Effector memory CD4-positive, alpha-beta T cell (primary cell): ENCODE data around the gene TM4SF4.

Source experiments
- DNase-seq, 3 donors: peaks; one replicate each; pipeline ENCODE4 v3.0.0-alpha.2; 2020
- H3K27ac ChIP-seq: 2 replicates; pipeline ENCODE4 v1.7.0; 2013; ENCODE audit warnings: mild to moderate bottlenecking, low read length, moderate library complexity; ENCODE audit not compliant: insufficient read depth, poor library complexity, severe bottlenecking
- H3K27me3 ChIP-seq: replicated peaks from 2 replicates; pipeline ENCODE4 v1.7.0; 2013; ENCODE audit warnings: mild to moderate bottlenecking, low read length; ENCODE audit not compliant: insufficient read depth, control insufficient read depth, poor library complexity, severe bottlenecking
- H3K36me3 ChIP-seq: 2 replicates; pipeline ENCODE4 v1.7.0; 2013; ENCODE audit warnings: mild to moderate bottlenecking, low read length, moderate library complexity; ENCODE audit not compliant: control insufficient read depth, insufficient read depth
- H3K4me1 ChIP-seq: 2 replicates; pipeline ENCODE4 v1.7.0; 2013; ENCODE audit warnings: low read length, mild to moderate bottlenecking; ENCODE audit not compliant: control insufficient read depth, insufficient read depth, poor library complexity, severe bottlenecking
- H3K4me3 ChIP-seq: 2 replicates; pipeline ENCODE4 v1.7.0; 2013; ENCODE audit warnings: low read length, low read depth, mild to moderate bottlenecking; ENCODE audit not compliant: insufficient read depth, poor library complexity, severe bottlenecking
- H3K9me3 ChIP-seq: 2 replicates; pipeline ENCODE4 v1.7.0; 2013; ENCODE audit warnings: mild to moderate bottlenecking, low read length, moderate library complexity; ENCODE audit not compliant: control insufficient read depth

TM4SF4 gene

DNA sequence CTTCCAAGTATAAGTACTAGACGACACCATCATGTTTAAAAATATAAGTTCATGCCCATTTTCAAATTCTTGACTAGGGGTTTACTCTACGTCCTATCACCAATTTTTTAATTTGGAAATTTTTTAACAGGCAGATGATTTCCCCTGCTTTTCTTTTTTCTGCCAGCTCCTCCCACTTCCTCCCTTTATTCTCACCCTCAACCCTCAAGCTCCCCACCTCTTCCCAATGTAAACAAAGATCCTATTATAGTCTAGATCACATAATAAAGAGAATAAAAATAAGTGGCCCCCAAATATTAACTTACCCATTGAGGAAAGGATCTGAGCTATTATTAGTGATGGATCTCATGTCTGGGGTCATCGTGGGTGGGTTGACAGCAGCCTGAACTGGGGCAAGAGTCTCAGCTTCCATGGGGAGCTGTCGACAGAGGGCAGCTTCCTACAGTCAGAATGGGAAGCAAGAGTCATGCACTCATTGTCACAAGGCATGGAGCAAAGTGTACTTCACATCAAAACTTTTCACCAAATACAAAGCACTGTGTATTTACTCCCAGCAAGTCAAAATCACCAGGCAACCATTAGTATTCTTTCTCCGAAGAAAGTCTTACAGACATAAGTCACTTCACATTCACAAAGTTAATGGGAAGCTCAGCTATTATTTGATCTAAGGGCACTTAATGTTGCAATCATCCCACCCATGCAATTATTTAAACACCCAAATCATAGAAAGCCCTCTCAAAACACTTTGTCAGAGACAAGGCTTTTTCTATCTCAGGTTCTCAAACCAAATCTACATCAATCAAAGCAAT, 53.2 kb downstream of the TM4SF4 start:
- Histone ChIP-seq H3K4me3 (no peak overlapping the region), H3K27ac (no peak overlapping the region), H3K27me3 (no peaks in the 10 kb centered on the region), H3K9me3 (no peaks in the 10 kb centered on the region), H3K4me1 (no peaks in the 10 kb centered on the region), H3K36me3 (no peaks in the 10 kb centered on the region)
- no peak for DNase-seq

DNA sequence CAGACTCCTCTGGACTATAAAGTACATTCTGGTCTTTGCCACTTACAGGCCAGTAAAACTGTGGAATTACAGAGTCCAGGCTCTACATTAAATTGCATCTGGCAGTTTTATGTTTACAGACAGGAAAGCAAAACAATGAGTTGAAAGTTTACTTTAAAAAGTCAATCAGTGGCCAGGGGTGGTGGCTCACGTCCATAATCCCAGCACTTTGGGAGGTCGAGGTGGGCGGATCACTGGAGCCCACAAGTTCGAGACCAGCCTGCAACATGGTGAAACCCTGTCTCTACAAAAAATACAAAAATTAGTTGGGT, 53.8 kb downstream of the TM4SF4 start:
- no peak for DNase-seq
- Histone ChIP-seq H3K27ac (no peak overlapping the region), H3K4me1 (no peaks in the 10 kb centered on the region), H3K36me3 (no peaks in the 10 kb centered on the region), H3K9me3 (no peaks in the 10 kb centered on the region), H3K27me3 (no peaks in the 10 kb centered on the region), H3K4me3 (no peak overlapping the region)

DNA sequence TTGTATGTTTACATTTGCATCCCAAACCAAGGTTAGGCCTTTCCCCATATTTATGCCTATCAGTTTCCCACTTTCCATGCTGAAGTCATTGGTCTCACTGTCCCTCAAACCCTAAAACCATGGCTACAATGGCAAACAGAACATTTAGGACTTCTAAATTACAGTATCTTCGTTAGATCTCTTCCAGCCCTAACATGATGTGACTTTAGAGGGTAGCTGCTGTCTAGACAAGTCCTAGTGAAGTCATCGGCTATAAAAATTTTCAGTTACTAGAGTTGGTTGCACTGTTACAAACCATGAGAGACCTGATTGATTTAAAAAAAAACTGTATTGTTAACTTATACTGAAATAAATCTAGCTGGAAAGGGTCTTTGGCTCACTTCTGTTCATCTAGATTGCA, 54.6 kb downstream of the TM4SF4 start:
- H3K27ac ChIP-seq = no peak overlapping the region
- no peak for DNase-seq
- H3K4me1 ChIP-seq = no peaks in the 10 kb centered on the region
- H3K27me3 ChIP-seq = no peaks in the 10 kb centered on the region
- no peak overlapping the region for H3K4me3 ChIP-seq
- no peaks in the 10 kb centered on the region for H3K36me3 ChIP-seq
- no peaks in the 10 kb centered on the region for H3K9me3 ChIP-seq

DNA sequence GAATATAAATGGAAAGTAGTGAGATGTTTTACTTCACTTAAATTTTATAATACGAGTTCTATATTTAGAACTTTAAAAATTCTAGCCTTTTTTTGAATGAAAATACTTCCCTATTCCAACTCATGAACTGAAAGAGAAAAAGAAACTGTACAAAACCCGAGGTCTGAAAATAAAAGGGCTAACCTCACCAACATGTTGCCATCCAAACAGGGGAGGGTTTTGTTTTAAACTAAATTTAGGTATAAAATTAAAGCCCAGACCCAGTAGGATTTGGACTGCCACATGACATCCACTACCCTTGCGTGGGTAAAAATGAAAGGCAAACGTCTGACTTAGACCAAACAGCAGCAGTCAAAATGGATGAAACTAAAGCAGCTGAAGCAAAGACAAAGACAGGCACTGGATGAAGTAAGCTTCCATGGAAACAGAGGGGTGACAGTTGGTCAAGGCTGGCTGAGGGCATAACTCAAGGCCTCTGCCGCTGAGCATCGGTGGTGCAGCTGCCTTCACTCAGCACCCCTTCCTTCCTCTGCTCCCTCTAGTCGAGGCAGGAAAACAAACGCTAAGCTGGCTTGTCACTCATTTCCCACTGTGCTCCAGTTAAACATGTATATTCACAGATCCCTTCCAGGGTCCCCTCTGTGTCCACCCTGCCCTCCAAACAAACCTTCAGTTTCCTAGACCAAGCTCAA, 58.1 kb downstream of the TM4SF4 start:
- no peaks in the 10 kb centered on the region for H3K27me3 ChIP-seq
- H3K36me3 ChIP-seq = no peaks in the 10 kb centered on the region
- no peak overlapping the region for H3K4me3 ChIP-seq
- H3K4me1 ChIP-seq = no peaks in the 10 kb centered on the region
- H3K9me3 ChIP-seq = no peaks in the 10 kb centered on the region
- DNase-seq = no peak
- no peak overlapping the region for H3K27ac ChIP-seq

DNA sequence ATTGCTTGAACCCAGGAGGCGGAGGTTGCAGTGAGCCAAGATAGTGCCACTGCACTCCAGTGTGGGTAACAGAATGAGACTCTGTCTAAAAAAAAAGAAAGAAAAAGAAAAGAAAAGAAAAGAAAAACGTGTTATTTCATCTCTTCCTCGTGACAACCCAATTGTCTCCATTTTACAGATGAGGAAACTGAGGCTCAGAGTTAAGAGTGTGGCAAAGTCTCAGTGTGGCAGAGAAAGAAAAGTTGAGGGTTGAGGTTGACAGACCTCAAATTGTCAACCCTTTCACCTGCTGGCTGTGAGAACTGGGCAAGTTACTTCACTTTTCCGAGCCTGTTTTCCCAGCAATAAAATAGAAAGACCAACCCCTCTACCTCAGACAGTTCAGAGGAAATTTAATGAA, 59.6 kb downstream of the TM4SF4 start:
- Histone ChIP-seq H3K4me3 (no peak overlapping the region), H3K36me3 (no peaks in the 10 kb centered on the region), H3K27ac (no peak overlapping the region), H3K27me3 (no peaks in the 10 kb centered on the region), H3K9me3 (no peaks in the 10 kb centered on the region), H3K4me1 (no peaks in the 10 kb centered on the region)
- no peak for DNase-seq

DNA sequence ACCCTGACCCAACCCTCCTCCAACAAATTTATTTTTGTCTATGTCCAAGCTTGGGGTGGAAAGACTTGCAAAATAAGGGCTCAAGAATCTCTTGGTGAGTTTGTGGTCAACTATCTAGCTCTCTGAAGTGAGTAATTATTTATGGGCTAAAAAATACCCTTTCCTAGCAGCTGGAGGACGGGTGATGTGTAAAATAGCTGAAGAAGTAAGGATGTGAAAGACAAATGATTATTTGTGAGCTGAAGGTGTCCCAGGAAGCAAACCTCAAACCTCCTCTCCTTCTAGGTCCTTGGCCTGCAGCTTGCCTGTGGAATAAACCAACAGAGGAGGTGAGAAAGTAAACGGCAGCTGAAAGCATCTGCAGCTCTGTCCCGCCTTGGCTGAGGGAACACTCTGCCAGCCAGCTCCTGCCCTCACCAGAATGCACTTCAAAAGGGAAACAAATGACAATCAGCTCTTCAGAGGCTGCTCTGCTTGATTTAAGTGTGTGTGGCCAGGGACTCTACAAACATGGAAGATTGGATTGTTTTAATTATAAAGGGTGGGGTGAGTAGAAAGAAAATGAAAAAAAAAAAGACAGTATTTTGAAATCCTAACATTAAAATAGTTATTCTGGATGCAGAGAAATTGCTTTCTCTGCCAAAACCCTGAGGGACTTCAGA, 60.3 kb downstream of the TM4SF4 start:
- Histone ChIP-seq H3K36me3 (no peaks in the 10 kb centered on the region), H3K27ac (no peak overlapping the region), H3K27me3 (no peaks in the 10 kb centered on the region), H3K4me3 (no peak overlapping the region), H3K4me1 (no peaks in the 10 kb centered on the region), H3K9me3 (no peaks in the 10 kb centered on the region)
- no peak for DNase-seq

DNA sequence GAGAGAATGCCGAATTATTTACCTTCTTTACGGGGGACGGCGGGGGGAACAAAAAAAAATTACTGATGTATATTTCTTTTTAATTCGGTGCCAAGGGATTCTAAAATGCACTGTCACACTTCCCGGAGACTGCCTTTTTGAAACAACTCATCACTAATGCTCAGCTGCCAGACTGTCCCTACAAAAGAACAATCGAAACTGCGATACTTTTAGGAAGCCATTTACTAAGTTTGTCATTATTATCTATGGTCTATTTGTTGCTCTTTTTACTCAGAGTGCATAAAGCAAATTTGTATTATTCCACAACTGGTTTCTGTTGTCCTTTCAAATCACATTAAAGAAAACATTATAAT, 60.8 kb downstream of the TM4SF4 start:
- Histone ChIP-seq H3K4me1 (no peaks in the 10 kb centered on the region), H3K27ac (no peak overlapping the region), H3K27me3 (no peaks in the 10 kb centered on the region), H3K36me3 (no peaks in the 10 kb centered on the region), H3K4me3 (no peak overlapping the region), H3K9me3 (no peaks in the 10 kb centered on the region)
- no peak for DNase-seq

DNA sequence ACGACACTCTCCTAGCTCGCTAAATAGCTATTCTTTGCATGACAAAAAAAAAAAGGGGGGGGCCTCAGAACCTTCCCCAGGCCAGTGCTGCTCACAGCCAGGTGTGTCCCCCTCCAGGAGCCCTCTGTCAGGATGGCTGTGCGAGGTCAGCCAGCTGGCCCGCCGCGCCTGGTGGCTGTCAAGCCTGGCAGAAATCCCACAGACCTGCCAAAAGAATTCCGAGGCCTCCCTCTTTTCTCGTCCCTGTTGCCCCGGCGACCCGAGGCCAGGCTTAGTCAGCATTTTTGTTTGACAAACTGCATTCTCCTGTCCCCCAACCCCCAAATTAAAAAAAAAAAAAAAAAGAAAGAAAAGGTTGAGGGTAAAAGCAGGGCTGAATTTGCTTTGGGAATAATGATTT, 61.9 kb downstream of the TM4SF4 start:
- H3K9me3 ChIP-seq = no peaks in the 10 kb centered on the region
- no peaks in the 10 kb centered on the region for H3K27me3 ChIP-seq
- H3K27ac ChIP-seq = no peak overlapping the region
- no peaks in the 10 kb centered on the region for H3K4me1 ChIP-seq
- no peak for DNase-seq
- no peaks in the 10 kb centered on the region for H3K36me3 ChIP-seq
- H3K4me3 ChIP-seq = no peak overlapping the region

DNA sequence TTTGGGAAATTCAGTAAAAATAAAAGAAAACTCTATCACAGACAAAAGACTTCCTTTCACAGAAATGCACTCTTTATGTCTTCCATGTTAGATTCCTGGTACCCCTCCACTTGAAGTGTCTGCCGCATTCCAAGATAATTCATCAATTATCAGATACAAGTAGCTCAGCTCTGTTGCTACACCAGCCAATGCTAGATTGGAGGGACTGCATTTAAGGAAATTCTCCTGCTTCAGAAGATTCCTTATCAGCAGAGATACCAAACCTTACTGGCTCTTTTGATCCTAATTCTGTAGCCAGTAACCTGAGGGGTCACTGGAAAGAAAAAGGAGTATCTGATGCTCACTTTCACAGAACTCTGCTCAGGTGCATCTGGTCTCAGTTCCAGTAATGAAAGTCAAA, 63.9 kb downstream of the TM4SF4 start:
- Histone ChIP-seq H3K36me3 (no peaks in the 10 kb centered on the region), H3K27ac (no peak overlapping the region), H3K4me3 (no peak overlapping the region), H3K9me3 (no peaks in the 10 kb centered on the region), H3K4me1 (no peaks in the 10 kb centered on the region), H3K27me3 (no peaks in the 10 kb centered on the region)
- no peak for DNase-seq

DNA sequence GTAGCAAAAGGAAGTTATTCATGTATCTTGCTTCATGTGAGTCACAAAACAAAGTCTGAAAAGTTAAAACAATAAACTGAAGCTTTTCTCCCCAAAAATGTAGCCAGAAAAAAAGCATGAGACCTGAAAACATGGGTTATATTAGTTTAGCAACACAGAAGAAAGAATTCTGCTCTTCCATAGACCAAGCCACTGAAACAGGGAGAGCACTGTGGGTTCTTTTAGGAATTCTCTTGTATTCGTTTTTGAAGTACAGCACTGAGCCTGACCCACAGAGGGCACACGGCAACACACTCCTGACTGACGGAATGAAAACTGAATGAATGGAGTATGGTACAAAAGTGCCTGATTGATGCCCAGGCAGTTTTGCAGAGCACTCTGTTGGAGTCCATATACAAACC, 66.6 kb downstream of the TM4SF4 start:
- Histone ChIP-seq H3K4me1 (no peaks in the 10 kb centered on the region), H3K27me3 (no peaks in the 10 kb centered on the region), H3K4me3 (no peak overlapping the region), H3K27ac (no peak overlapping the region), H3K9me3 (no peaks in the 10 kb centered on the region), H3K36me3 (no peaks in the 10 kb centered on the region)
- DNase-seq = no peak
